HFFc6 (cell line): ENCODE results near the gene AGAP5. TPM values are rescaled to one million over a fixed set of nuclear protein-coding genes. Genes with fewer than 3 reads are reported as not detected.
"Not testable (repeated sequence)": the region's sequence is repeated elsewhere in the genome, so short reads cannot be mapped to it uniquely, and the experiment has no call there.

Experiments
- DNase-seq: peaks from one replicate; pipeline ENCODE4 v3.0.0-alpha.2; 2018
- H3K27ac Mint-ChIP-seq: 2 replicates; pipeline ENCODE4 v1.8.0; 2020; ENCODE audit warnings: mild to moderate bottlenecking, mixed read lengths
- H3K27me3 Mint-ChIP-seq: 2 replicates; pipeline ENCODE4 v1.8.0; 2021; ENCODE audit warnings: mild to moderate bottlenecking, moderate library complexity, mixed read lengths; ENCODE audit not compliant: insufficient read depth
- H3K36me3 Mint-ChIP-seq: 2 replicates; pipeline ENCODE4 v1.8.0; 2021; ENCODE audit warnings: low read depth, mixed read lengths
- H3K4me1 Mint-ChIP-seq: 2 replicates; pipeline ENCODE4 v1.8.0; 2020; ENCODE audit warnings: low read depth, mixed read lengths
- H3K4me3 Mint-ChIP-seq: 2 replicates; pipeline ENCODE4 v1.8.0; 2020; ENCODE audit warnings: mild to moderate bottlenecking, moderate library complexity, mixed read lengths
- H3K9me3 Mint-ChIP-seq: 2 replicates; pipeline ENCODE4 v1.8.0; 2020; ENCODE audit warnings: mild to moderate bottlenecking, mixed read lengths
- total RNA-seq, 6 experiments: library from RNA; stranded (reverse); fragmentation: NEBNext Ultra II Directional; extraction: Animal tissue kit (Norgen Biotek cat#: 25700); gene quantifications; 2 replicates in 1 of 6; 3 replicates in 5 of 6; pipeline ENCODE4 v1.2.3, GENCODE V29; 2021
- TF ChIP-seq, protein P1 (sequence below): fragments of 200-600 bp; sonication (generic); IDR thresholded peaks from 2 replicates; pipeline ENCODE4 v1.5.0; 2021; ENCODE audit warnings: antibody characterized with exemption, mild to moderate bottlenecking

Gene AGAP5
- total RNA-seq, 6 experiments from 2014 or later = 2.2 to 3.7 (median 2.8) TPM

- not testable (repeated sequence) for H3K36me3 Mint-ChIP-seq, H3K4me3 Mint-ChIP-seq, DNase-seq, H3K9me3 Mint-ChIP-seq, H3K27me3 Mint-ChIP-seq, H3K27ac Mint-ChIP-seq
- H3K4me1 Mint-ChIP-seq = peaks cover 45% of the 10 kb centered on the region
Observed at GRCh38 chr10:73665581-73665980, 32.3 kb downstream of the AGAP5 start.

- H3K9me3 Mint-ChIP-seq, DNase-seq, H3K36me3 Mint-ChIP-seq, H3K27ac Mint-ChIP-seq, H3K27me3 Mint-ChIP-seq, H3K4me3 Mint-ChIP-seq: not testable (repeated sequence)
- H3K4me1 Mint-ChIP-seq = peaks cover 45% of the 10 kb centered on the region
Observed at GRCh38 chr10:73664156-73665040, 33.5 kb downstream of the AGAP5 start.

GRCh38 chr10:73663621-73664020 is 34.3 kb downstream of the AGAP5 start:
- H3K4me1 Mint-ChIP-seq = peaks cover 41% of the 10 kb centered on the region
- not testable (repeated sequence) for H3K9me3 Mint-ChIP-seq, H3K27me3 Mint-ChIP-seq, H3K36me3 Mint-ChIP-seq, H3K4me3 Mint-ChIP-seq, H3K27ac Mint-ChIP-seq, DNase-seq

DNA sequence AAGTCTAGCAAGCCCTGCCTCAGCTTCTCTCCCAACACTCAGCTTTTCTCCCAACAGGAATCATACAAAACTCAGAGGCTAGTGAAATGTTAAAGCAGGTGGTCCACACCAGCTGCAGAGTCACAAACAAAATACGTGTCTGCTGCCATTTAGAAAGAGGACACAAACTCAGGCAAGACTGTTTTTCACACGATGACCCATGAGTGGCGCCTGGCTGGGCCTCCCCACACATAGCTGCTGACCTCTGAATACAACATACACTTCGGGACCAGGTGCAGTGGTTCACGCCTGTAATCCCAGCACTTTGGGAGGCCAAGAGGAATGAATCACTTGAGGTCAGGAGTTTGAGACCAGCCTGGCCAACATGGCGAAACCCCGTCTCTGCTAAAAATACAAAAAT is 35.2 kb downstream of the AGAP5 start:
- H3K27me3 Mint-ChIP-seq, H3K27ac Mint-ChIP-seq, H3K36me3 Mint-ChIP-seq, DNase-seq, H3K9me3 Mint-ChIP-seq, H3K4me3 Mint-ChIP-seq: not testable (repeated sequence)
- H3K4me1 Mint-ChIP-seq = peaks cover 34% of the 10 kb centered on the region

GRCh38 chr10:73655990-73656298 is 42.0 kb downstream of the AGAP5 start, which contains the start of gene SYNPO2L:
Gene SYNPO2L (minus strand): TSS chr10:73656029. CDS start chr10:73655922, 107 bp downstream.
- DNase-seq = no peak
- H3K4me3 Mint-ChIP-seq = no peak within 1 kb of the TSS
- peaks cover 10% of the 10 kb centered on the region for H3K4me1 Mint-ChIP-seq
- no peak within 1 kb of the TSS for H3K27ac Mint-ChIP-seq
- TF ChIP-seq, protein P1, sequence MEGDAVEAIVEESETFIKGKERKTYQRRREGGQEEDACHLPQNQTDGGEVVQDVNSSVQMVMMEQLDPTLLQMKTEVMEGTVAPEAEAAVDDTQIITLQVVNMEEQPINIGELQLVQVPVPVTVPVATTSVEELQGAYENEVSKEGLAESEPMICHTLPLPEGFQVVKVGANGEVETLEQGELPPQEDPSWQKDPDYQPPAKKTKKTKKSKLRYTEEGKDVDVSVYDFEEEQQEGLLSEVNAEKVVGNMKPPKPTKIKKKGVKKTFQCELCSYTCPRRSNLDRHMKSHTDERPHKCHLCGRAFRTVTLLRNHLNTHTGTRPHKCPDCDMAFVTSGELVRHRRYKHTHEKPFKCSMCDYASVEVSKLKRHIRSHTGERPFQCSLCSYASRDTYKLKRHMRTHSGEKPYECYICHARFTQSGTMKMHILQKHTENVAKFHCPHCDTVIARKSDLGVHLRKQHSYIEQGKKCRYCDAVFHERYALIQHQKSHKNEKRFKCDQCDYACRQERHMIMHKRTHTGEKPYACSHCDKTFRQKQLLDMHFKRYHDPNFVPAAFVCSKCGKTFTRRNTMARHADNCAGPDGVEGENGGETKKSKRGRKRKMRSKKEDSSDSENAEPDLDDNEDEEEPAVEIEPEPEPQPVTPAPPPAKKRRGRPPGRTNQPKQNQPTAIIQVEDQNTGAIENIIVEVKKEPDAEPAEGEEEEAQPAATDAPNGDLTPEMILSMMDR = no peak
- H3K27me3 Mint-ChIP-seq = peaks cover 7% of the 10 kb centered on the region
- no peaks in the 10 kb centered on the region for H3K36me3 Mint-ChIP-seq
- no peaks in the 10 kb centered on the region for H3K9me3 Mint-ChIP-seq

DNA sequence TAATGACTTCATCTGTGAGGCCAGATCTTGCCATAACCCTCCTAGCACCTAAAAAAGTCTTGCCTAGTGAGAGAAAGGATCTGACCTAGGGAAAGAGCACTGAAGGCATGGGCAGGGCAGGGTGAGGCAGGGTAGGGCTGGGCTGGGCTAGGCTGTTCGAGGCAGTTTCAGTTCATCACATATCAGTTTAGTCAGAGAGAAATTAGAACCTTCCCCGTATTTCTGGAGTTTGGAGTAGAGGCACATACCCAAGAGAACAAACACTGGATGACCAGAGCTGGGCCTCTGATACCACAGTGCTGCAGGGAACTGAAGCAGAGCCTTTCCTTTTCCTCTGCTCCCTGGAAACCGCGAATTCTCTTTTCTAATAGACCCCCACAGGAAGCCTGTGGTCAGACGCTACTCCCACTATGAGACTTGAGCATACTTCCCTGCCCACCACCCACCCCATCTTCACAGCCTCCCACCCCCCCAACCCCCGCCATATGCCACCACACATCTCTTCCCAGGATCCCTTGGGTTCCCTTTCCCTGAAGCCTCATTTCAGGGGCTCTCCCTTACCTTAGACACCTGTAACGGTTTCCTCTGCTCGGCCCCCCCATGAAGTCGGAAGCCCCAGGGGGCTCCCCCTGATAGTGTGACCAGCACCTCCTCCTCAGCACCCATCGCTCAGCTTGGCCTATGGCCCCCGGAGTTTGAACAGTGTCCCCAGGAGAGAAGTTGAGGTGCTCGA is 42.5 kb downstream of the AGAP5 start:
- TF ChIP-seq, protein P1 = no peak
- Mint-ChIP-seq H3K36me3 (no peaks in the 10 kb centered on the region), H3K27ac (no peak overlapping the region), H3K9me3 (no peaks in the 10 kb centered on the region), H3K27me3 (peaks cover 7% of the 10 kb centered on the region), H3K4me3 (no peak overlapping the region), H3K4me1 (peaks cover 12% of the 10 kb centered on the region)
- no peak for DNase-seq

DNA sequence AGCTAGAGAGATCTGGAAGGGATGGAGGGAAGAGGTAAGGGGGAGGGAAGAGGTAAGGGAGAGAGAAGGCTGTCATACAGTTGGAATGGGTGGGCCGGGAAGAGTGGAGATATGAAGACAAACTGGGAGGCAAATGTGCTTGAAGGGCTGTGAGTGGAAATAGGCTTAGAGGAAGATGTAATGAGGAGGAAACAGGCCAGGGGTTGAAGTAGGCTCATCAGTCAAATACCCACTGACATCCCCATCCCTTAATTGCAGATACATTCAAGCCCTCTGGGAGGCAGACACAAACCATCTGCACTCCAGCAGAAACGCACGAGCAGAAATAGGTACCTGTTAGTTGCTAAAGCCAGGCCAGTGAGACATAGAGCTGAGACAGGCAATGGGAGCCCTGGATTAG is 44.2 kb downstream of the AGAP5 start:
- no peak for DNase-seq
- TF ChIP-seq, protein P1 = 0 out of 2 replicates have a peak, but pooled peaks have one; percentile 26
- Mint-ChIP-seq H3K4me3 (no peak overlapping the region), H3K9me3 (no peaks in the 10 kb centered on the region), H3K36me3 (no peaks in the 10 kb centered on the region), H3K27me3 (peaks cover 7% of the 10 kb centered on the region), H3K4me1 (peaks cover 29% of the 10 kb centered on the region), H3K27ac (no peak overlapping the region)
